Panc1 (cell line): Measurements from ENCODE around the gene CFAP74.

Experiments
- CTCF ChIP-seq: fragments of 450-650 bp; IDR thresholded peaks from 2 replicates; pipeline ENCODE4 v1.5.1; 2017; ENCODE audit warnings: mild to moderate bottlenecking
- POLR2AphosphoS5 ChIP-seq: IDR thresholded peaks from 2 replicates; pipeline ENCODE4 v1.6.1; 2012; ENCODE audit warnings: mild to moderate bottlenecking, low read depth, low read length, moderate library complexity
- REST ChIP-seq, 2 experiments: IDR thresholded peaks; 2 replicates each; pipeline ENCODE4 v1.6.1; 2011 to 2012; ENCODE audit warnings: low read depth in 2 of 2, control low read depth in 1 of 2, low read length in 1 of 2, mild to moderate bottlenecking in 1 of 2, moderate library complexity in 1 of 2; ENCODE audit not compliant: insufficient read depth in 1 of 2
- SIN3A ChIP-seq: IDR thresholded peaks from 2 replicates; pipeline ENCODE4 v1.6.1; 2012; ENCODE audit warnings: low read depth, mild to moderate bottlenecking, low read length, moderate library complexity, borderline replicate concordance; ENCODE audit not compliant: insufficient read depth

GRCh38 chr1:1915911-1916840 lies 87.4 kb downstream of the CFAP74 start:
- TF ChIP-seq CTCF (no peak), POLR2AphosphoS5 (no peak), REST (IDR thresholded peaks at IDR 0.05; ENCODE audit: insufficient read depth in 1 of 2, low read depth in 2 of 2, low read length in 1 of 2) (no peak), SIN3A (no peak)
